Hepatocyte (in vitro differentiated cells): ENCODE results near the gene SELENOW. TPM values are rescaled to one million over a fixed set of nuclear protein-coding genes. Genes with fewer than 3 reads are reported as not detected.
A peak's percentile ranks its signal among the peaks of the same experiment; 100 is the strongest.
"Not testable (repeated sequence)": the region's sequence is repeated elsewhere in the genome, so short reads cannot be mapped to it uniquely, and the experiment has no call there.

Source experiments
- DNase-seq: peaks from one replicate; pipeline ENCODE4 v3.0.0-alpha.2; 2016; ENCODE audit warnings: low spot score
- H2AFZ ChIP-seq: fragments of 200-600 bp; sonication (generic); 2 replicates; pipeline ENCODE4 v1.6.0; 2016; ENCODE audit warnings: antibody characterized with exemption, mild to moderate bottlenecking
- H3K27ac ChIP-seq: fragments of 200-600 bp; sonication (generic); 2 replicates; pipeline ENCODE4 v1.5.1; 2016; ENCODE audit warnings: mild to moderate bottlenecking
- H3K27me3 ChIP-seq: fragments of 200-600 bp; sonication (generic); 2 replicates; pipeline ENCODE4 v1.6.1; 2016
- H3K36me3 ChIP-seq: fragments of 200-600 bp; sonication (generic); replicated peaks from 2 replicates; pipeline ENCODE4 v1.5.1; 2016; ENCODE audit warnings: low read depth; ENCODE audit not compliant: insufficient read depth
- H3K4me1 ChIP-seq: fragments of 200-600 bp; sonication (generic); 2 replicates; pipeline ENCODE4 v1.5.1; 2016; ENCODE audit warnings: mild to moderate bottlenecking, moderate library complexity; ENCODE audit not compliant: insufficient read depth
- H3K4me2 ChIP-seq: fragments of 200-600 bp; sonication (generic); 2 replicates; pipeline ENCODE4 v1.6.0; 2016
- H3K4me3 ChIP-seq: fragments of 200-600 bp; sonication (generic); 2 replicates; pipeline ENCODE4 v1.5.1; 2016; ENCODE audit warnings: mild to moderate bottlenecking
- H3K79me2 ChIP-seq: fragments of 200-600 bp; sonication (generic); 2 replicates; pipeline ENCODE4 v1.6.0; 2017; ENCODE audit warnings: mild to moderate bottlenecking
- H3K9me2 ChIP-seq: fragments of 200-600 bp; sonication (generic); replicated peaks from 2 replicates; pipeline ENCODE4 v1.6.0; 2017; ENCODE audit warnings: mild to moderate bottlenecking; ENCODE audit not compliant: insufficient read depth
- H3K9me3 ChIP-seq: fragments of 200-600 bp; sonication (generic); 2 replicates; pipeline ENCODE4 v1.5.1; 2016; ENCODE audit warnings: low read depth, mild to moderate bottlenecking
- H4K20me1 ChIP-seq: fragments of 200-600 bp; sonication (generic); 2 replicates; pipeline ENCODE4 v1.6.0; 2016; ENCODE audit warnings: mild to moderate bottlenecking; ENCODE audit not compliant: insufficient read depth, poor library complexity, severe bottlenecking
- CTCF ChIP-seq: fragments of 200-600 bp; sonication (generic); IDR thresholded peaks from 2 replicates; pipeline ENCODE4 v1.5.1; 2016; ENCODE audit warnings: antibody characterized with exemption, mild to moderate bottlenecking; ENCODE audit not compliant: poor library complexity
- EZH2 ChIP-seq: fragments of 200-600 bp; sonication (generic); IDR thresholded peaks from 2 replicates; pipeline ENCODE4 v1.6.1; 2016; ENCODE audit warnings: antibody characterized with exemption, mild to moderate bottlenecking, borderline replicate concordance
- EZH2phosphoT487 ChIP-seq: fragments of 200-600 bp; sonication (generic); IDR thresholded peaks from one replicate; pipeline ENCODE4 v1.6.1; 2018; ENCODE audit warnings: antibody characterized with exemption, mild to moderate bottlenecking, low read depth, moderate library complexity; ENCODE audit not compliant: unreplicated experiment, severe bottlenecking
- WGBS: methylation state at CpG from one replicate; pipeline ENCODE4 v1.1.6; 2016; ENCODE audit warnings: low lambda C conversion rate; ENCODE audit errors: missing lambda C conversion rate; 5-methylcytosine and 5-hydroxymethylcytosine counted together
- polyA plus RNA-seq: library from polyadenylated mRNA; unstranded; fragments of >200 nt; fragmentation: Nextera tagmentation; extraction: Ambion mirVana; gene quantifications from 2 replicates; pipeline ENCODE4 v1.2.1, GENCODE V29; 2016
- total RNA-seq: library from RNA; depleted of rRNA; stranded (reverse); fragments of >200 nt; gene quantifications from 2 replicates; pipeline ENCODE4 v1.2.3, GENCODE V29; 2014

Gene SELENOW
- total and polyA plus RNA-seq, 2 experiments from 2014 or later = 140 to 217 TPM

GRCh38 chr19:47780215-47780551, 1.7 kb downstream of the SELENOW start:
- Histone ChIP-seq H3K27ac (no peak overlapping the region), H3K27me3 (no peaks in the 10 kb centered on the region), H3K79me2 (peaks cover 33% of the 10 kb centered on the region), H3K4me3 (peak overlapping the region; percentile 4), H3K9me3 (no peaks in the 10 kb centered on the region), H3K36me3 (no peaks in the 10 kb centered on the region), H3K4me1 (peaks cover 7% of the 10 kb centered on the region), H4K20me1 (peaks cover 3% of the 10 kb centered on the region), H2AFZ (no peak overlapping the region), H3K4me2 (peak overlapping the region; percentile 94), H3K9me2 (no peaks in the 10 kb centered on the region)
- DNase-seq = no peak
- 85% methylated on average over 4 of the region's 9 CpGs for WGBS
- TF ChIP-seq EZH2phosphoT487 (no peak), CTCF (no peak), EZH2 (no peak)

- H3K36me3 ChIP-seq = no peaks in the 10 kb centered on the region
- H3K27ac ChIP-seq = no peak overlapping the region
- no peak overlapping the region for H3K4me2 ChIP-seq
- 92% methylated on average over 9 of the region's 9 CpGs for whole genome bisulfite sequencing
- no peaks in the 10 kb centered on the region for H3K9me2 ChIP-seq
- H3K79me2 ChIP-seq = peaks cover 33% of the 10 kb centered on the region
- H3K4me3 ChIP-seq = no peak overlapping the region
- TF ChIP-seq EZH2phosphoT487 = no peak
- peaks cover 7% of the 10 kb centered on the region for H3K4me1 ChIP-seq
- DNase-seq = no peak
- no peaks in the 10 kb centered on the region for H3K27me3 ChIP-seq
- H2AFZ ChIP-seq = no peak overlapping the region
- H3K9me3 ChIP-seq = no peaks in the 10 kb centered on the region
- H4K20me1 ChIP-seq = peaks cover 3% of the 10 kb centered on the region
These were observed 3.2 kb downstream of the SELENOW start for GRCh38 chr19:47781590-47782262.

GRCh38 chr19:47786566-47786965, 8.1 kb downstream of the SELENOW start:
- Histone ChIP-seq H4K20me1 (no peaks in the 10 kb centered on the region), H3K27me3 (no peaks in the 10 kb centered on the region), H3K79me2 (no peaks in the 10 kb centered on the region), H3K9me3 (no peaks in the 10 kb centered on the region), H3K4me3 (no peak overlapping the region), H3K36me3 (no peaks in the 10 kb centered on the region), H2AFZ (no peak overlapping the region), H3K27ac (no peak overlapping the region), H3K4me1 (no peaks in the 10 kb centered on the region), H3K4me2 (no peak overlapping the region), H3K9me2 (no peaks in the 10 kb centered on the region)
- WGBS = 98% methylated on average over 7 of the region's 7 CpGs
- no peak for TF ChIP-seq CTCF
- no peak for DNase-seq

- H3K36me3 ChIP-seq, H3K79me2 ChIP-seq, H2AFZ ChIP-seq, H3K9me2 ChIP-seq, H3K4me3 ChIP-seq, H3K27me3 ChIP-seq, H3K27ac ChIP-seq, H3K9me3 ChIP-seq, H4K20me1 ChIP-seq, H3K4me1 ChIP-seq, H3K4me2 ChIP-seq, DNase-seq: not testable (repeated sequence)
- WGBS = 89% methylated on average over 10 of the region's 10 CpGs
These were observed 8.8 kb downstream of the SELENOW start for GRCh38 chr19:47787307-47787706.

- H3K27ac ChIP-seq, H3K79me2 ChIP-seq, H3K36me3 ChIP-seq, H3K9me2 ChIP-seq, H3K4me3 ChIP-seq, H3K27me3 ChIP-seq, DNase-seq, H3K9me3 ChIP-seq, H3K4me1 ChIP-seq, H4K20me1 ChIP-seq: not testable (repeated sequence)
- 64% methylated on average over 13 of the region's 13 CpGs for WGBS
- Histone ChIP-seq H2AFZ (peak overlapping the region; percentile 36), H3K4me2 (peak overlapping the region; percentile 54)
These were observed 11.3 kb downstream of the SELENOW start for GRCh38 chr19:47789811-47790210.
